GM10266 (cell line): Measurements from ENCODE around the gene PAX3.

Experiments
- DNase-seq: peaks from one replicate; pipeline ENCODE4 v3.0.0; 2012; ENCODE audit errors: extremely low spot score
- TF ChIP-seq, protein P1 (sequence below): IDR thresholded peaks from 2 replicates; pipeline ENCODE4 v1.5.1; 2012; ENCODE audit warnings: mild to moderate bottlenecking, low read depth; ENCODE audit not compliant: control insufficient read depth, insufficient read depth; ENCODE audit errors: missing control alignments

The PAX3 gene

DNA sequence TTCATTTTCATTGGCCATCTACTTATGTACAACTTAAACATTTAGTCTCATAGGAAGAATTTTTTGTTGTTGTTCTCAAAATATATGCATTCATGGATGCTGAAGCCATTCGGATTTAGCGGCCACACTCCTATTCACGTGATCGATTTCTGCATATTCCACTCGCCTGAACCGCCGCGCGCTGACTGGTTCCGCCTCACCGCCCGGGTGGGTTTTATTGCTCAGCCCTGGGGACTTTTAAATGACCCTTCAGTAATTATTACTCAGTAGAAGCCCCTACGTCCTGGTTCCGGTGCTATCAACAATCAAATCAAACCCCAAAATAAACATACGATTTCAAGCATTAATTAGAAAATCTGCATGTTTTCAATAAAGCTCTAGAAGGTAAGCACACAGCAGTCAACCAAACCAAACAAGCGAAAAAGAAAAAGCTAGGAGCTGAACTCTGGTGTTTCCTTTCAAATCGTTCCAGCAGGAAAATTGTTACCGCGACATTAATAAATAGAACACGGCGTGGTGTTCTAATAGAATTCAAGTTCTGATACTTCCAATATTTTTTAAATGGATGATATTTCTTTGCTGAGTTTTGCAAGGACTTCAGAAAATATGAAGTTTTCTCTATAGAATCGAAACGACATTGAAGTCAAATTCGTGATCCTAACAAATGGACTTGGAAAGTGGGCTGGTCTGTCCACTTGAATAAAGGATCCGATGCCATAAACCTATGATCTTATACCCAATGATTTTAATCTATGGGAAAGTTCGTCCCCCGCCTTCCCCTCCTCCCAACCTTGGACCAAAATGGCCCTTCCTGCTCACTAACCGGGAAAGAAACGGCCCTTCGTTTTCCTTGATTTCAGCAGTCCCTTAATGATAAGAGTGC is 9.3 kb downstream of the PAX3 start:
- TF ChIP-seq, protein P1, sequence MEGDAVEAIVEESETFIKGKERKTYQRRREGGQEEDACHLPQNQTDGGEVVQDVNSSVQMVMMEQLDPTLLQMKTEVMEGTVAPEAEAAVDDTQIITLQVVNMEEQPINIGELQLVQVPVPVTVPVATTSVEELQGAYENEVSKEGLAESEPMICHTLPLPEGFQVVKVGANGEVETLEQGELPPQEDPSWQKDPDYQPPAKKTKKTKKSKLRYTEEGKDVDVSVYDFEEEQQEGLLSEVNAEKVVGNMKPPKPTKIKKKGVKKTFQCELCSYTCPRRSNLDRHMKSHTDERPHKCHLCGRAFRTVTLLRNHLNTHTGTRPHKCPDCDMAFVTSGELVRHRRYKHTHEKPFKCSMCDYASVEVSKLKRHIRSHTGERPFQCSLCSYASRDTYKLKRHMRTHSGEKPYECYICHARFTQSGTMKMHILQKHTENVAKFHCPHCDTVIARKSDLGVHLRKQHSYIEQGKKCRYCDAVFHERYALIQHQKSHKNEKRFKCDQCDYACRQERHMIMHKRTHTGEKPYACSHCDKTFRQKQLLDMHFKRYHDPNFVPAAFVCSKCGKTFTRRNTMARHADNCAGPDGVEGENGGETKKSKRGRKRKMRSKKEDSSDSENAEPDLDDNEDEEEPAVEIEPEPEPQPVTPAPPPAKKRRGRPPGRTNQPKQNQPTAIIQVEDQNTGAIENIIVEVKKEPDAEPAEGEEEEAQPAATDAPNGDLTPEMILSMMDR, result no peak
- DNase-seq, result no peak

DNA sequence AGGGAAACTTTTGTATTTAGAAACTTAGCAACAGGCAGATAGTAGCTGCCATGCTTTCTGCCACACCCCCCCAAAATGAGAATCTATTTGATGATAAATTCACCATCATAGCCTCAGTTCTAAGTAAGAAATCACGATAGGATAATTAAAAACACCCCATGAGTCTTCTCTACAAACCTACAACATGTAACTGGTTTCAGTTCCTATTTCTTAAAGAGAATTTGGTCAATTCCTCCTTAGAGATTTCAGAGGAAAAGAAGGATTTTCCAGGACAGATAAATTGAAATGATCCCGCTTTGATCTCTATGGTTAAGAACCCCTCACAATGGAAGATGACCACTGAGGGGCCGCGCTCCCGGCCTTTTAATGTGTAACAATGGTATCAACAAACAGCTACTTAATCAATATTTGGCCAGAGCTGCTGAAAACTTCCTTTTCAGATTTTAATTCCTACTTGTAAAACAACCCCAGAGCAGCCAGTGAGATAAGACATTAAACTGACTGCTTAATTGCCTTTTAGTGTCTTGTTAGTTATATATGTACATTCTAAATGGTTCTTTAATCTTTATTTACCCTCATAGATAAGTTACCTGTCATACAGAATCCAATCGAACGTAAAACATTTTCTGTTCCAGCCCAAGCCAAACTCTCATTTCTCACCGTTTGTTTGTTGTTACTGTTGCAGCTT is 10.1 kb downstream of the PAX3 start:
- no peak for DNase-seq

DNA sequence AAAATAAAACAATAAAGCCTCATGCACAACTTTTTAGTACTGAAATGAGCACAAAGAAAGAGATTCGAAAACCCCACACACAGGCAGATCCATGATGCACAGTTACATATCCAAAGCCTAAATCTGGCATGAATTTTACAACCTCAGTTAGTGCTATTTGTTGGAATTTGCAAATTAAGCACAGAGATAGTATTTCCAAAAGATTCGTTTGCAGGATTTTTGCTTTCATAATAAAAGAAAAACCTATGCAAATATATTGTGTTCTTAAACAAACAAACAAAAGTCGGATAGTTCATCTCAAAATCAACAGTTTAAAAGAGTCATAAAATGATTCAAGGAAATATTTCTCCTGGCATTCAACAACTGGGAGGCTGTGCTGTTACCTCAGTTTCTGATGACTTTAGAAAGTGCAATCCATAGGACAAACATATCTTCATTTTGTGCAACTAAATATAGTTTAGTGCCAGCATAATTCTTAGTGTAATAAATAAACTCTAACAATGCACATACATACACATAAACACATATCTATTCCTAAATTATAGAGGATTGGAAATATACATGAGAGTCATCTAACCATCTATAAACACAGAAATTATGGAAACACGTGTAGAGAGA is 10.8 kb downstream of the PAX3 start:
- TF ChIP-seq, protein P1, result no peak

More for the DNA sequence above, 10.1 kb downstream of the PAX3 start:
- TF ChIP-seq, protein P1, result no peak

DNA sequence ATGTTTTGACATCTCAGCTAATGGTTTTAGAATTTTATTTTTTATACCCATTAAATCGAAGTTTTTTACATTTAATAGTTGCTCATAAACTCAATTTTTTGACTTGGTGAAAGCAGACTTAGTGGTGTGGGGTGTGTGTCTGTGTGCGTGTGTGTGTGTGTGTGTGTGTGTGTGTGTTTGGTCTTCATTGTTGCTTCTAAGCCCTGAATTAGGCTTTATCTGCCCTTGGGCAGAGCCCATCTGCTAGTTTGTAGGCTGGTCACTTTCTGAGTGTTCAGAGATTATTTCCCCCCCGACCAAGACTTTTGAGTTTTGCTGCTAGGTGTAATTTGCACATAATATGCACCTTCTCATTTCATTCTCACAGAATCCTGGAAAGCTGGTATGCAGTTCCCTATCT is 14.3 kb downstream of the PAX3 start:
- TF ChIP-seq, protein P1, result no peak
- DNase-seq, result no peak

More for the DNA sequence above, 10.8 kb downstream of the PAX3 start:
- DNase-seq, result no peak

DNA sequence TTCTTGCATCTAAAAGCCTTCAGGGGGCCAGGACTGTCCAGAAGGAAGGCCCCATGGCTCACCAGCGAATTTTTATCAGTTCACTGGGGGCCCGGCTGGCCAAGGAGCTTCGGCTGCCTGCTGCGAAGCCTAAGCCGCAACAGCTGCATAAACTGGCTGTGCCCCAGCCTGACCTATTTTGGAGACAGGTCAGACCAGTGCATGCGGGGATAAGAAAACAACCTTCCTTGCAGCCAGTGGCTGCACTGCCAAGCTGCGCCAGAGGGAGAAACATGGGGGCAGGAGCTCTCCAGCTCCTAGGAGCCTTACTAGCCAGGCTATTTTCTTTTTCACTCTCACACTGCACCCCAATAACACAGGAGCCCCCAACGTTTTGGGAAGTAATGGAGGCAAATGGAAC is 15.2 kb downstream of the PAX3 start:
- TF ChIP-seq, protein P1, result no peak
- DNase-seq, result no peak

DNA sequence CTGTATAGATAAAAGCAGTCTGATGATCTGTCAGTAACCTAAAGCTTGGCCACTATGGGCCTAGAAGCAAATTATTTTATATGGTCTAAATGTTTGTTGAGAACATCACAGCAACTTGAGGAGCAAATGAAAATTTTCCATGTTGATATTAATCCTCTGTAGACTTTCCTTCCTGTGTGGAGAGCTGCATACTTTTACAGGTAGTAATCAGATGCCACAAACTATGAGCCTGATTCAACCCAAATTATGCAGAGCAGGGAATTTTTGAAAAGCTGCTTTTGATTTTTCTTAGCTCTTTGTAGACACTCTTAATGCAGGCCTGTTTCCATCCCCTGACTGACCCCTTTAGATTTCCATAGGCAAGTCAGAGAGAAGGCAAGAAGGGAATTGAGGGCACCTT is 17.3 kb downstream of the PAX3 start:
- DNase-seq, result no peak

More for the DNA sequence above, 17.3 kb downstream of the PAX3 start:
- TF ChIP-seq, protein P1, result no peak
